NCI-H128 (cell line): Measurements from ENCODE around the gene DSP.

Source experiments
- DNase-seq: peaks from one replicate; lab custom pipeline; 2025; ENCODE audit not compliant: unreplicated experiment; lab: John Stamatoyannopoulos, UW

Gene DSP

GRCh38 chr6:7534192-7534591 is 7.3 kb upstream of the DSP start:
- DNase-seq = no peak

DNA sequence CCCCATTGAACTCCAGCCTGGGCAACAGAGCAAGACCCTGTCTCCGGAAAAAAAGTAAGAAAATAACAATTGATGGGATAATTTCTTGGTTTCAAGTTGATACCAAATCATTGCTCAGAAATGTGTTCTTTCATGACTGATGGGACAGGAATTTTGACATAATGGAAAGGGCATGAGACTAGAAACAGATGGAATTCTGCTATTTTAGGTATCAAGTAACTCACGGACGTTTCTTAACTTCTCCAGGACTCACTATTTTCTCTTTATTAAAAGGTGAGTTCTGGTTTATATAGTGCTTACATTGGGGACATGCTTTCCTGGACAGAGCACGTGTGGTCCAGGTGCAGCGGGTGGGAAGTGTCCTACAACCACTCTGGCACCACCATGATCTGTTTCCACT is 6.0 kb upstream of the DSP start:
- no peak for DNase-seq

DNA sequence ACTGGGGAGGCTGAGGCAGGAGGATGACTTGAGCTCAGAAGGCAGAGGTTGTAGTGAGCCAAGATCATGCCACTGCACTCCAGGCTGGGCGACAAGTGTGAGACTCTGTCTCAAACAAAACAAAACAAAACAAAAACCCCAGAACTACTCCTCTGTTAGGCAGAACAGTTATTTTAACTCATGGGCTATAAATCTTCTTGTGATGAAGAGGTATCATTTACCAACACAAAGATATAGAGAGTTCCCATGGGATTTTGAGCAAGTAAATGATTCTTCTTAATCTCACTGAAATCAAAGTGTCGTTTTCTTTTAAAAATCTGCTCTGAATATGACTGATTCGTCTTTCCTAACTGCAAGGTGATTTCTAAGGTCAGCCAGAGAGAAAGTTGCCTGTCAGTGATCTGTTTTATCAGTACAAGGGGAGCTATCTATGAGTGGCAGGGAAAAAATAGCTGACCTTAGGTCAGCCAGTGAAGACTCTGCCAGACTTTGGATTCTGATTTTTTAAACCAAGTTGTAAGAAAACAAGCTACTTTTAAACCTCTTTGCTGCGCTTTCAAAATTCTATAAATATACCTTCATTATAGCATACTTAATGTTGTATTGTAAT is 3.8 kb upstream of the DSP start:
- DNase-seq = no peak

- no peak for DNase-seq
These were observed 3.0 kb upstream of the DSP start for GRCh38 chr6:7538484-7538883.

DNA sequence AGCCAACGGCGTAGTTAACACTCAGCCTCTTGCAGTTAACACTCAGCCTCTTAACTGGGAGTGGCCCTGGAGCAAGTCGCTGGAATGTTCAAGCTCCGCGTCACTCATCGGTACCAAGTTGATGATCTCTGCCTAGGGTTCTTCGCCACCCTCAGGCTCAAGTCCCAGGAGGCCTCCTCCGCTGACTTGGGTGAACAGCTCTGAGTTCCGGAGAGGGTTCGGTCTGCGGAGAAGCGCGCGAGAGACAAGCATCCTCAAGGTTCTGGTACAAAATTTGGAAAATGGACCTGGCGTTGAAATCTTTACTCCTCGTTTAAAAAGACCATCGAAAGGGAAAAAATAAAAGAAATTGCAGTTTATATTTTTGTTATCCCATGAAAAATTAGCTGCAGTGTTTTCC is 876 bp upstream of the DSP start:
- no peak for DNase-seq

DNA sequence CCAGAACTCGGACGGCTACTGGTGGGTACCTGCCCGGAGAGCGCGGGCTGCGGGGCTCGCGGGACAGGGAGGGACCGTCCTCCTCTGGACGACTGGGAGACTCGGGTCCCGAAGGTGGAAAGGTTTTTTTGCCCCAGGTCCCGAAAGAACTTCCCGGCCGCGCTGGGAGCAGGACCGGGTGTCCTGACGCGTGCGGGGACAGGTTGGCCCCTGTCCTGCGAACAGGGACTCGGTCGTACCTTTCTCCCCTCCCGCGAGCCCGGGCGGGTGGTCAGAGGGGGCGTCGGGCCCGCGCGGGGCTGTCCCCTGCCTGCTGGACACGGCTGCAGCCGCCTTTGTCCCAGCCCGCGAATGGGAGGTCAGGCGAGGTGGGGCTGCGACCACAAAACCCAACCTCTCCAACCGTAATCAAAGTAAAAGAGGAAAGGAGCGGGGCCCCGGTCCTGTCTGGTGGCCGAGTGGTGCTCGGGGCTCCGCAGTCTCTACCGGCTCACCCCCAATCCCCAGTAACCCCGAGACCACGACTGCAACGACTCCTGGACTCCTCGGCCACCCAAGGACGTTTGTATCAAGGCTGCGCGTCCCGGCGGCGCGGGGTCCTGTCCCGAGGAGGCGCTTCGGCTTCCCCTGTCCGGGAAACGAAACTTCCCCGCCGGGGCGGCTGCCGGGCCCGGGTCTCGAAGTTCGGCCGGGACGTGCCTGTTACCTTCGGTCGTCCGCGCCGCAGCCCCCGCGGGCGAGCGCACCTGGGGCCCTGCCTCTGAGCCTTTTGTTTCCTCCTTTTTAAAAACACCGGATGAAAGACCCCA is 798 bp downstream of the DSP start:
- DNase-seq = no peak

DNA sequence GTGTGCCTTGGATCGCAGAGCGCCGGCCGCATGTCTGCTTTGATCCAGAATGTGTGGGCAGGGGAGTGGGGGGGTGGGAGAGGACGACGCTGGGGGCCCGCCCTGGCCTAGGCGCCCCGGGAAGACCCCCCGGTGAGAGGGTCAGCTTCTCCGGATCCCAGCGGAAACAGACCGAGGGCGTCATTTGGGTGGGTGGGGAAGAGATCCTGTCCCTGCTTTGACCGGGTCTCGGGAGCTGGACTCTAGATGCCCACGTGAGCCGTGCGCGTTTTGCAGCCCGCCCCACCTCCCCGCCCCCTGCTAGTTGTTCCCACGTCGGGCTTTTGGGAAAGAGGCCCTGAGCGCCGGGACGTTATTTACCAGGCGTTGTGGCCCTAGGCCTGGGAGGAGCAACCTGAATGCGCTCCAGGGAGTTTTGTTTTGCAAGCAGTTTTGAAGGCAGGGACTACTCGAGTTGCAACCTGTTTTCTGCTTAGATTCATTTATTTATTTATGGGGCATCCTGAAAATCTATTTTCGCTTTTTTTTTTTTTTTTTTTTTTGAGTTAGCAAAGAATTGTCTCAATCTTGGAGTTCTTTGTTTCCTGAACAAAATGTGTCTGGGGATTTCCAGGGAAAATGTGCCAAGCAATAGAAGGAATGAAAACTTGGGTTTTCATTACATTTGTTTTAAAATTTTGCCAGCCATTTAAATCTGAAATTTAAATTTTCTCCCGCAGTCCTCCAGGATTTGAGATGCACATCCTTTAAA is 1.6 kb downstream of the DSP start:
- peak; percentile 4 for DNase-seq

GRCh38 chr6:7543789-7544424 is 2.4 kb downstream of the DSP start:
- DNase-seq = no peak

DNA sequence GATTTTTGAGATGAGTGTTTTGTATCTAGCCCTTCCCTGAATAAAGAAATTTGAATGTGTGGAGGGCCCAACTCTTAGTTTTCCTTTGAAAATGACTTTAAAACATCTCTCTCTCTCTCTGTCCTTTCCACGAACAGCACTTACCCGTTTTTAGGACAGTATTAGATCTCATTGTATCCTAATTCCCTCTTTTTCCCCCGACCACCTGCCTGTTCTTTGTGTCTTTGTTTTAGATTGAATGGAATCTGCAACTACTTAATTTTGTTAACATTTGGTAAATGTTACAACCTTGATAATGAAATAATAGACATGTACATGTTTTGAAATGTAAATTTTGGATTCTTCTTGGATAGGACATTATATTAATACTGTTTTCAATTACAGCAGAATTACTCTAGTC is 3.1 kb downstream of the DSP start:
- no peak for DNase-seq

GRCh38 chr6:7545316-7546019 is 4.0 kb downstream of the DSP start:
- no peak for DNase-seq

DNA sequence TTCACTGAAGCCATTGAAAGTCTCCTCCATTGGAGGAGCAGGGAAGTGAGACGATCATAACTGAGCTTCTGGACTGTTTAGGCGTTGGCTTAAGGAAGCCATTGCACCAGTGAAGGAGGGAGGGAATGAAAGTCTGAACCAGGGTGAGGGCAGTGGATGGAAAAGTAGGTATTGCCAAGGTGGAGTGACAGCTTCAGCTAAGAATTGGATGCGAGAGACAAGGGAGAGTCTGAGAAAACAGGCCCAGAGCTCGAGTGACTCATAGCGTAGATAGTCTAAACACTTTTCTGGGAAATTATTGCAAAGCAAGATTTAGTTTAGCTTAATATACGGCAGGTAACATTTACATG is 4.5 kb downstream of the DSP start:
- no peak for DNase-seq

- DNase-seq = no peak
These were observed 4.9 kb downstream of the DSP start for GRCh38 chr6:7546383-7546782.

GRCh38 chr6:7546896-7547295 is 5.4 kb downstream of the DSP start:
- no peak for DNase-seq

- no peak for DNase-seq
These were observed 5.8 kb downstream of the DSP start for GRCh38 chr6:7547315-7547714.

- DNase-seq = no peak
These were observed 8.9 kb downstream of the DSP start for GRCh38 chr6:7550433-7550801.

DNA sequence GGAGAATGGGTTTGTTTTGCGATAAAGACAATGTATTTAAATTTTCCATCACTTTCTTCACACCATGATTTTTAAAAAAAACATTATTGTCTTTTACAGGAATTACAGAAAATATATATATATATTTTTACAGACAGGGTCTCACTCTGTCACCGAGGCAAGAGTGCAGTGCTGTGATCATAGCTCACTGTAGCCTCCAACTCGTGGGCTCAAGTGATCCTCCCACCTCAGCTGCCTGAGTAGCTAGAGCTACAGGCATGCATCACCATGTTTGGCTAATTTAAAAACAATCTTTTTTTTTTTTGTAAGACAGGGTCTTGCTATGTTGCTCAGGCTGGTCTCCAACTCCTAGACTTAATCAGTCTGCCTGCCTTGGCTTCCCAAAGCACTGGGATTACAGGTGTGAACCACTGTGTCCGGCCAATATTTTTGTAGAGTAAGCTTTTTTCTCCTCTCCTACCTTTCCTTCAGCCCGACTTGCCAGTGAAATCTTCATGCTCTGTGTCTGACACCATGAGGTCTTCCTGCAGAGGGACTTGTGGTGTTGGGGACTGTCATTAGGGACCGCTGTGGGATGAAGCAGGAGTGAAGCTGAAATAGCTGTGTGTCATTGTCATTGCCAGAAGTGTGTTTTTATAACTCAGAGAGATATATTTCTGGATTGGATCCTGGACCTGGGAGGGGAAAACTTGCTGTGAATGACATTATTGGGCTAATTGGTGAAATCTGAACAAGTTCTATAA is 13.2 kb downstream of the DSP start:
- DNase-seq = no peak

DNA sequence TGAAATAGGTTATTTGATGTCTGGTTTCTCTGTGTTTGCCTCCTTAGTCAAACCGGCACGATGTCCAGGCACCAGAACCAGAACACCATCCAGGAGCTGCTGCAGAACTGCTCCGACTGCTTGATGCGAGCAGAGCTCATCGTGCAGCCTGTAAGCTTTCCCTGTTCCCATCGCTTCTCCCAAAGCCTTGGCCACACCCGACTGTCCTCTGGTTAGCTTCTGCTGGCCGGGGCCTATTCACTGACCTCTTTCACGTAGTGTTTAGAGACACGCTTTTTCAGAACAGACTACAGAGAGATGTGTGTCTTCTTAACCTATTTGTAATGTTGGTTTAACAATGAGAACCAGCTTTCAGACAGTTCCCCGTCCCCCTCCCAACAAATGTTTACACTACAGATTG is 14.2 kb downstream of the DSP start:
- DNase-seq = no peak

- no peak for DNase-seq
These were observed 15.1 kb downstream of the DSP start for GRCh38 chr6:7556394-7557106.

DNA sequence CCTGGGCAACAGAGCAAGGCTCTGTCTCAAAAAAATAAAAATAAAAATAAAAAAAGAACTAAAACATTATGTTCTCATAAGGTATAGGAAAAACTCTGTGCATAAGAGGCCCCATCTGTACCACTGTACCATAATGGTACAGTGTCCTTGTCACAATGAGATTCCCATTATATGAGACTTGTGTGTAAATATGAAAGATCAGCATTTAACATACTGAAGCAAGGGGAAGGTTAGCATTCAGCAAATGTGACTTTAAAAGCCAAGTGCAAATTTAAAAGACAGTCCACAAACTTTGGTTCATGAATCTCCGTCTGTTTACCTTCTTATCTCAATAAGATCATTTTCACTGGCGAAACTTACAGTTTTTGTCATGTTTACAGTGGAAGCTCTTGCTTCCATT is 16.2 kb downstream of the DSP start:
- DNase-seq = no peak

- DNase-seq = no peak
These were observed 17.3 kb downstream of the DSP start for GRCh38 chr6:7558781-7559180.
